Measurements from ENCODE around the gene ALDH1L1. TPM values are rescaled to one million over a fixed set of nuclear protein-coding genes. Genes with fewer than 3 reads are reported as not detected.

ALDH1L1 gene
- total RNA-seq, 1 experiment from 2014 or later, result 0.36 TPM

- Histone ChIP-seq H3K4me1 (ENCODE audit: control insufficient read depth, insufficient read depth, low read length) (no peaks in the 10 kb centered on the region), H3K36me3 (ENCODE audit: control insufficient read depth, insufficient read depth, low read length) (no peaks in the 10 kb centered on the region), H3K4me3 (ENCODE audit: low read depth in 2 of 2, low read length in 2 of 2) (no peak overlapping the region), H3K9me3 (ENCODE audit: control insufficient read depth, insufficient read depth, low read depth, low read length) (no peaks in the 10 kb centered on the region), H3K27me3 (ENCODE audit: control insufficient read depth, insufficient read depth, low read length) (peaks cover 30% of the 10 kb centered on the region), H3K27ac (ENCODE audit: low read length) (no peak overlapping the region)
- intact Hi-C loops (cut with micrococcal nuclease; ENCODE audit: unreplicated experiment), result no loop called here
- TF ChIP-seq POLR2AphosphoS5 (IDR thresholded peaks at IDR 0.05; ENCODE audit: low read depth, low read length), result no peak
- no peak for TF ChIP-seq REST (IDR thresholded peaks at IDR 0.05; ENCODE audit: insufficient read depth in 1 of 2, low read depth in 2 of 2, low read length in 1 of 2)
- BruUV-seq (replicated peaks), result no TSS peak
- ATAC-seq (no peak), DNase-seq (ENCODE audit: low read depth, low spot score) (no peak)
- CTCF ChIA-PET, result no interaction called here
- in situ Hi-C loops (cut with HindIII; ENCODE audit: low pct_unique_long_range_greater_than_20kb, low sequenced_read_pairs), result no loop called here
- POLR2A ChIA-PET, result no interaction called here
These were observed 34.4 kb downstream of the ALDH1L1 start for GRCh38 chr3:126146034-126146433.

- intact Hi-C loops (cut with micrococcal nuclease; ENCODE audit: unreplicated experiment) (no loop called here), in situ Hi-C loops (cut with HindIII; ENCODE audit: low pct_unique_long_range_greater_than_20kb, low sequenced_read_pairs) (no loop called here)
- H3K27ac ChIP-seq (ENCODE audit: low read length), result no peak overlapping the region
- ChIA-PET CTCF (no interaction called here), POLR2A (no interaction called here)
- no peaks in the 10 kb centered on the region for H3K9me3 ChIP-seq (ENCODE audit: control insufficient read depth, insufficient read depth, low read depth, low read length)
- BruUV-seq (replicated peaks), result no TSS peak
- H3K4me3 ChIP-seq (ENCODE audit: low read depth in 2 of 2, low read length in 2 of 2), result no peak overlapping the region
- TF ChIP-seq REST (IDR thresholded peaks at IDR 0.05; ENCODE audit: insufficient read depth in 1 of 2, low read depth in 2 of 2, low read length in 1 of 2) (no peak), CTCF (IDR thresholded peaks at IDR 0.05) (no peak), TCF7L2 (IDR thresholded peaks at IDR 0.05; ENCODE audit: low read depth, low read length) (no peak), POLR2AphosphoS5 (IDR thresholded peaks at IDR 0.05; ENCODE audit: low read depth, low read length) (no peak), SIN3A (IDR thresholded peaks at IDR 0.05; ENCODE audit: borderline replicate concordance, insufficient read depth, low read depth, low read length) (no peak)
- no peak for DNase-seq (ENCODE audit: low read depth, low spot score)
- H3K36me3 ChIP-seq (ENCODE audit: control insufficient read depth, insufficient read depth, low read length), result no peaks in the 10 kb centered on the region
- no peak for ATAC-seq
- H3K27me3 ChIP-seq (ENCODE audit: control insufficient read depth, insufficient read depth, low read length), result peaks cover 44% of the 10 kb centered on the region
- H3K4me1 ChIP-seq (ENCODE audit: control insufficient read depth, insufficient read depth, low read length), result no peaks in the 10 kb centered on the region
These were observed 37.7 kb downstream of the ALDH1L1 start for GRCh38 chr3:126142652-126143051.
